SK-N-SH treated with all-trans-retinoic acid at 6 μM for 48 hours (cell line): ENCODE data around the gene ASPDH.

ENCODE experiments used
- ATAC-seq: fragments of 200-7000 bp; cut with Tn5 transposase; 3 replicates; pipeline ENCODE4 v1.9.1; 2020; ENCODE audit warnings: mild to moderate bottlenecking, moderate library complexity
- ARNTL ChIP-seq: fragments of 450-650 bp; formaldehyde crosslinking; IDR thresholded peaks from 2 replicates; pipeline ENCODE4 v1.5.0; 2020; ENCODE audit warnings: low read depth, mild to moderate bottlenecking, moderate library complexity, borderline replicate concordance
- BACH2 ChIP-seq: fragments of 250-450 bp; sonication (Bioruptor Pico); IDR thresholded peaks from 2 replicates; pipeline ENCODE4 v1.9.0; 2021; ENCODE audit warnings: mild to moderate bottlenecking, borderline replicate concordance
- CREB5 ChIP-seq: fragments of 250-450 bp; sonication (Bioruptor Pico); IDR thresholded peaks from 2 replicates; pipeline ENCODE4 v1.5.1; 2020; ENCODE audit warnings: low read depth, mild to moderate bottlenecking, moderate library complexity
- CSDC2 ChIP-seq: fragments of 250-450 bp; sonication (Bioruptor Pico); IDR thresholded peaks from 2 replicates; pipeline ENCODE4 v1.5.0; 2020; ENCODE audit warnings: mild to moderate bottlenecking, moderate library complexity
- CSRNP3 ChIP-seq: fragments of 250-450 bp; sonication (Bioruptor Pico); IDR thresholded peaks from 2 replicates; pipeline ENCODE4 v1.5.1; 2021; ENCODE audit warnings: mild to moderate bottlenecking, moderate library complexity
- GLIS3 ChIP-seq: fragments of 250-450 bp; sonication (Bioruptor Pico); IDR thresholded peaks from 2 replicates; pipeline ENCODE4 v1.5.0; 2020; ENCODE audit warnings: mild to moderate bottlenecking, moderate library complexity
- ISL1 ChIP-seq: fragments of 250-450 bp; sonication (Bioruptor Pico); IDR thresholded peaks from 2 replicates; pipeline ENCODE4 v2.1.2; 2022; ENCODE audit warnings: mild to moderate bottlenecking, moderate library complexity
- POU6F1 ChIP-seq: fragments of 250-450 bp; sonication (Bioruptor Pico); IDR thresholded peaks from 2 replicates; pipeline ENCODE4 v1.8.0; 2021; ENCODE audit warnings: low read depth, mild to moderate bottlenecking, moderate library complexity, borderline replicate concordance
- PPARA ChIP-seq: fragments of 250-450 bp; sonication (Bioruptor Pico); IDR thresholded peaks from 2 replicates; pipeline ENCODE4 v1.5.0; 2020; ENCODE audit warnings: mild to moderate bottlenecking, borderline replicate concordance
- RARB ChIP-seq: fragments of 250-450 bp; sonication (Bioruptor Pico); IDR thresholded peaks from 2 replicates; pipeline ENCODE4 v1.8.0; 2021; ENCODE audit warnings: mild to moderate bottlenecking, moderate library complexity
- SNAI2 ChIP-seq: fragments of 250-450 bp; sonication (Bioruptor Pico); IDR thresholded peaks from 2 replicates; pipeline ENCODE4 v1.5.0; 2020; ENCODE audit warnings: mild to moderate bottlenecking, moderate library complexity
- TCF4 ChIP-seq: fragments of 250-450 bp; sonication (Bioruptor Pico); IDR thresholded peaks from 2 replicates; pipeline ENCODE4 v1.8.0; 2021; ENCODE audit warnings: mild to moderate bottlenecking, moderate library complexity, borderline replicate concordance
- TOX ChIP-seq: fragments of 250-450 bp; sonication (Bioruptor Pico); IDR thresholded peaks from 2 replicates; pipeline ENCODE4 v1.8.0; 2021; ENCODE audit warnings: mild to moderate bottlenecking, moderate library complexity, borderline replicate concordance
- TSHZ2 ChIP-seq: fragments of 250-450 bp; sonication (Bioruptor Pico); IDR thresholded peaks from 2 replicates; pipeline ENCODE4 v1.5.0; 2020; ENCODE audit warnings: mild to moderate bottlenecking, moderate library complexity
- ZFP30 ChIP-seq: fragments of 450-650 bp; formaldehyde crosslinking; IDR thresholded peaks from 2 replicates; pipeline ENCODE4 v1.5.0; 2022; ENCODE audit warnings: mild to moderate bottlenecking, moderate library complexity
- ZNF565 ChIP-seq: fragments of 450-650 bp; formaldehyde crosslinking; conservative IDR thresholded peaks from 2 replicates; pipeline ENCODE4 v1.5.0; 2020; ENCODE audit warnings: low read depth, mild to moderate bottlenecking, moderate library complexity
- ZNF70 ChIP-seq: fragments of 450-650 bp; formaldehyde crosslinking; IDR thresholded peaks from 2 replicates; pipeline ENCODE4 v1.5.0; 2020; ENCODE audit warnings: mild to moderate bottlenecking, moderate library complexity
- ZNF8 ChIP-seq: fragments of 450-650 bp; formaldehyde crosslinking; IDR thresholded peaks from 2 replicates; pipeline ENCODE4 v1.5.0; 2020; ENCODE audit warnings: mild to moderate bottlenecking, moderate library complexity

ASPDH gene

GRCh38 chr19:50520822-50521465, 7.2 kb upstream of the ASPDH start:
- ATAC-seq = no peak
- TF ChIP-seq ZNF565 (CRISPR knock-in tag) (no peak), CSRNP3 (CRISPR knock-in tag) (no peak), ZFP30 (CRISPR knock-in tag) (no peak), GLIS3 (no peak), TSHZ2 (CRISPR knock-in tag) (no peak), ZNF70 (CRISPR knock-in tag) (no peak), ARNTL (no peak), ZNF8 (CRISPR knock-in tag) (no peak), POU6F1 (no peak), TOX (CRISPR knock-in tag) (no peak), PPARA (CRISPR knock-in tag) (no peak), CSDC2 (CRISPR knock-in tag) (no peak), ISL1 (CRISPR knock-in tag) (no peak), SNAI2 (no peak), TCF4 (CRISPR knock-in tag) (no peak)

- TF ChIP-seq CSRNP3 (CRISPR knock-in tag) (no peak), BACH2 (CRISPR knock-in tag) (no peak), CREB5 (CRISPR knock-in tag) (no peak), GLIS3 (no peak), TCF4 (CRISPR knock-in tag) (no peak), ZNF70 (CRISPR knock-in tag) (no peak), ISL1 (CRISPR knock-in tag) (no peak)
- no peak for ATAC-seq
These were observed 5.4 kb upstream of the ASPDH start for GRCh38 chr19:50519006-50519575.

GRCh38 chr19:50518091-50519005, 4.6 kb upstream of the ASPDH start:
- TF ChIP-seq ZNF70 (CRISPR knock-in tag) = no peak
- ATAC-seq = no peak

GRCh38 chr19:50517704-50518075, 4.0 kb upstream of the ASPDH start:
- no peak for TF ChIP-seq SNAI2
- TF ChIP-seq RARB (CRISPR knock-in tag) = no peak
- ATAC-seq = no peak
